Left kidney (tissue), 8 donors: ENCODE results near the gene DEFB126. TPM values are rescaled to one million over a fixed set of nuclear protein-coding genes. Genes with fewer than 3 reads are reported as not detected.
"Not testable (repeated sequence)": the region's sequence is repeated elsewhere in the genome, so short reads cannot be mapped to it uniquely, and the experiment has no call there.

Experiments
- DNase-seq: peaks from one replicate; pipeline ENCODE4 v3.0.0-alpha.2; 2013
- long read RNA-seq, 8 donors: transcript quantifications; one replicate each; lab custom pipeline, GENCODE V29; 2026
- polyA plus RNA-seq: library from polyadenylated mRNA; unstranded; fragments of 120-200 nt; gene quantifications from one replicate; pipeline ENCODE4 v1.2.1, GENCODE V29; 2013; ENCODE audit not compliant: insufficient read length

Gene DEFB126, protein sequence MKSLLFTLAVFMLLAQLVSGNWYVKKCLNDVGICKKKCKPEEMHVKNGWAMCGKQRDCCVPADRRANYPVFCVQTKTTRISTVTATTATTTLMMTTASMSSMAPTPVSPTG
- polyA plus RNA-seq = not detected
- long read RNA-seq, donor 1 = 0 reads
- long read RNA-seq, donor 2 = 0 reads
- long read RNA-seq, donor 3 = 0 reads
- long read RNA-seq, donor 4 = 0 reads
- long read RNA-seq, donor 5 = 0 reads
- long read RNA-seq, donor 6 = 0 reads
- long read RNA-seq, donor 7 = 0 reads
- long read RNA-seq, donor 8 = 0 reads

GRCh38 chr20:142290-142689, at the start of gene DEFB126:
Gene DEFB126 (plus strand): TSS chr20:142590. CDS start chr20:142629, 39 bp downstream.
- no peak for DNase-seq

- DNase-seq = no peak
Observed at GRCh38 chr20:93641-94040, 48.7 kb upstream of the DEFB126 start.

- no peak for DNase-seq
Observed at GRCh38 chr20:95215-95614, 47.2 kb upstream of the DEFB126 start.

- DNase-seq = not testable (repeated sequence)
Observed at GRCh38 chr20:97691-98090, 44.7 kb upstream of the DEFB126 start.

DNA sequence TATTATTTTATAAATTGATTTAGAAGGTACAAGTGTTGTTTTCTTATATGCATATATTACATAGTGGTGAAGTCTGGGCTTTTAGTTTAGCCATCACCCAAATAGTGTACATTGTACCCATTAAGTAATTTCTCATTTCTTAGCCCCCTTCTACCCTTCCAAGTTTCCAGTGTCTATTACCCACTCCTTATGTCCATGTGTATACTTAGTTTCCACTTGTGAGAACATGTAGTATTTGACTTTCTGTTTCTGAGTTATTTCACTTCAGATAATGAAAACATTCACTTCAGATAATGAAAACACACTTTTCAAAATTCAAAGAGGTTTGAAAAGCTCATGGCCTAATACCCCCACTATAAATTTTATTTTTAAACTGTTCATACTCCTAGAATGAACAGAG, 40.4 kb upstream of the DEFB126 start:
- no peak for DNase-seq

GRCh38 chr20:103456-103855, 38.9 kb upstream of the DEFB126 start:
- DNase-seq = no peak

DNA sequence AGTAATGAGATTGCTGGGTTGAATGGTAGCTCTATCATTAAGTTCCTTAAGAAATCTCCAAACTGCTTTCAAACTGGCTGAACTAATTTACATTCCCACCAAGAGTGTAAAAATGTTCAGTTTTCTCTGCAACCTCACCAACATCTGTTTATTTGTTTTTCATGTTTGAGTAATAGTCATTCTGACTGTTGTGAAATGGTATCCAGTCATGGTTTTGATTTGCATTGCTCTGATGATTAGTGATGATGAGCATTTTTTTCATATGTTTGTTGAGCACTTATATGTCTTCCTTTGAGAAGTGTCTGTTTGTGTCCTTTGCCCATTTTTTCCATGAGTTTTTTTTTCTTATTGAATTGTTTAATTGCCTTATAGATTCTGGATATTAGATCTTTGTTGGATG, 30.0 kb upstream of the DEFB126 start:
- no peak for DNase-seq

DNA sequence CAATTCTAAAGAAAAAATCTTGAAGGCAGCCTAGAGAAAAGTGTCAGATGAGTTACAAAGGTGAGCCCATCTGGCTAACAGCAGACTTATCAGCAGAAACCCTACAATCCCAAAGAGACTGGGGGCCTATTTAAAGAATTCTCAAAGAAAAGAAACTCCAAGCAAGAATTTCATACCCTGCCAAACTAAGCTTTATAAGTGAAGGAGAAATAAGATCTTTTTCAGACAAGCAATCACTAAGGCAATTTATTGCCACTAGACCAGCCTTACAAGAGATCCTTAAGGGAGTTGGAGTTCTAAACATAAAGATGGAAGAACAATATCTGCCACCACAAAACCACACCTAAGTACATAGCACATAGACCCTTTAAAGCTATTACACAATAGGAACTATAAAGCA, 24.9 kb upstream of the DEFB126 start:
- DNase-seq = no peak

DNA sequence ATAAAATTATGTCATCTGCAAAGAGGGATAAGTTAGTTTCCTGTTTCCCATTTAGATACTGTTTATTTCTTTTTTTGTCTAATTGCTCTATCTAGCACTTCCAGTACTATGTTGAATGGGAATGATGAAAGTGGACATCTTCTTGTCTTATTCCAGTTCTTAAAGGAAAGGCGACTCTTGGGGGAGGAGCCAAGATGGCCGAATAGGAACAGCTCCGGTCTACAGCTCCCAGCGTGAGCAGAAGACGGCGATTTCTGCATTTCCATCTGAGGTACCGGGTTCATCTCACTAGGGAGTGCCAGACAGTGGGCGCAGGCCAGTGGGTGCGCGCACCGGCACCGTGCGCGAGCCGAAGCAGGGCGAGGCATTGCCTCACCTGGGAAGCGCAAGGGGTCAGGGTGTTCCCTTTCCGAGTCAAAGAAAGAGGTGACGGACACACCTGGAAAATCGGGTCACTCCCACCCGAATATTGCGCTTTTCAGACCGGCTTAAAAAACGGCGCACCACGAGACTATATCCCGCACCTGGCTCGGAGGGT, 12.5 kb upstream of the DEFB126 start:
- DNase-seq = not testable (repeated sequence)

DNA sequence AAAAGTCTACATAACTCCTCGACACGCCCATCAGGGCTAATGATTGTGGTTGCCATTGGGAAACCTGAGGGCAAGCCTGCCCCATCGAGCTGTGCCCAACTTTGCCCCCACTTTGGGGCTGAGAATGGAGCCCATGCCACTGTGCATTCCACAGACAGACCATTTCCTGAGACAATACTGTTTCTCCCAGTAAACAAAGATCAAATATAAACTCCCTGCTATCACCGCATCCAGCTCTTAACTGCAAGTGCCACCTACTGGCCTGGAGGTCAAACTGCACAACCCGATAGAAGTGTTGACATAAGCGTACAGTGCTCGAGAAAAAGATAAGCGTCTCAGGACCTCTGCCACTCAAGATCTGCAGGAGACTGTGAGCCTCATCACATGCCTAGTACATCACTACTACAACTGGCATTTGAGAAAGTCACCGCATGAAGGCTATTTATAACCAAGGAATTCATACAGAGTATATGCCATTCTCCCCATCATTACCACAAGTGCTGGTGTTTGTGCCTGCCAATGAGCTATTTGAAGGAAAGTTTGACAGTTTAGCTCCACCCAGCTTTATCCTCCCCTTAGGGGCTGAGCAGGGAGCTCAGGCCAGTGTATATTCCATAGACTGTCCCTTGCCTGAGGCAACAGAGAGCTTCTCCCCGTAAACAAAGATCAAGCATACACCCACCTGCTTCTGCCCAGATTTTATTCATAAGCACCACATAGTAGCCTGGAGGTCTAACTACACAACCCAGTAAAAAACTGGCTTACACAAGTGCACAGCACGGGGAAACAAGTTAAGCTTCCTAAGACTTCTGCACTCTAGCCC, 4.5 kb upstream of the DEFB126 start:
- no peak for DNase-seq

GRCh38 chr20:145877-146276, 3.5 kb downstream of the DEFB126 start:
- no peak for DNase-seq

DNA sequence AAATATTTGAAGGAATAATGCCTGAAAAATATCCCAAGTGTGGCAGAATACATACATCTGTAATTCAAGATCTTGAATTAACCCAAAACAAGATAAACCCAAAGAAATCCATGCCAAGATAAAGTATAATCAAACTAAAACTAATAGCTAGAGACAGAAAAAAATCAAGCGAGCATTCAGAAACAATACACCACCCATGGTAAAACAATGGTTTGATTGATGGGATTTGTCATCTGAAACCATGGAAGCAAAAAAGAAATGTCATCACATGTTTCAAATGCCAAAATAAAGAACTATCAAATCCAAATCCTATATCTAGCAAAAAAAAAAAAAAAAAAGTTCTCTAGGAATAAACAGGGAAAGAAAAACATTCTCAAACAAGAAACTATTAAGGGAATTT, 9.7 kb downstream of the DEFB126 start:
- no peak for DNase-seq

DNA sequence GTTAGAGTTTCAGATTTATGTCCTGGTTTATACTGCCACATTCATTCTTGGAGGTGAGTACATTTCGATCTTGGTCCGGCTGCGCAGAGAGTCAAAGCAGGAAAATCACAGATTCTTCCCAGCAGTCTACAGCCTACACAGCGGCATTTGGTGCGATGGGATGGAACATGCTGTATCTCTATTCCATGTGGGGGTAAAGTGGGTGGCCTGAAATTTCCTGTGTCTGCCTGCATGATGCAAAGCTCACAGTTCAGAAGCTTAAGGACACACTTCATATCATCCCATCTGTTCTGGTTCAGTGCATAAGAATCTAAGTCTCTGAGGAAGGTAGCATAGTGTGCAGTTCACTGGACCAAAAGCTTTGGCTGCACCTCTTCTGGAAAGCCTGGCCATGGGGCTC, 14.8 kb downstream of the DEFB126 start, which contains the start of gene DEFB127:
Gene DEFB127, plus strand, starts transcription at position 301 of the 400 bp plus-strand sequence. Its CDS starts 91 bp downstream, at position 392.
- DNase-seq = peak; percentile 0

GRCh38 chr20:164618-165017, 22.2 kb downstream of the DEFB126 start:
- no peak for DNase-seq

GRCh38 chr20:168876-169275, 26.5 kb downstream of the DEFB126 start:
- no peak for DNase-seq

DNA sequence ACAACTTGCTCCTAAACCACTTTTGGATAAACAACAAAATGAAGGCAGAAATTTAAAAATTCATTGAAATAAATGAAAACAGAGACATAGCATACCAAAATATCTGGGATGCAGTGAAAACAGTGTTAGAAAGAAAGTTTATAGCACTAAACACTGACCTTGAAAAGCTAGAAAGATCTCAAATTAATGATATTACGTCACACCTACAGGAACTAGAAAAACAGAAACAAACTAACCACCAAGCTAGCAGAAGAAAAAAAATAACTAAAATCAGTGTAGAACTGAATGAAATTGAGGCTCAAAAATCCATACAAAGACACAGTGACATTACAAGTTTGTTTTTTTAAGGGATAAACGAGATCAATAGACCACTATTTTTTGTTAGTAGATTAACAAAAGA, 41.9 kb downstream of the DEFB126 start:
- no peak for DNase-seq

DNA sequence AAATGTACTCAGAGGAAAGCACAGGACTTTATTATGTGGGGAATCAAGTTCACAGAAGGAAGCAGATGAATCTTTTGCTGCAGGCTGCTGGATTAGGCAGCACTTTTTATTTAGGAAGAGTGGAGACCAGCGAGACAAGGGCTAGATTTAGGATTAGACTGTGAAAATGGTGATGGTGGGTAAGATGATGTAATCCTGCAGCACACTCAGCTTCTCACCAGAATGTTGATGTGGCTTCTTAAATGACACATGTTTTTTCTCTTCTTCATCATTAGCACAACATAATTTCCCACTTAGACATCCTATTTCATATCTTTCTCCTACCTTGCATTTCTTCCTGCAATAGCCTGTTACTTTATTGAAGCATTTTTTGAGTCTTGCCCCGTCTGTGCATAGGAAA, 45.3 kb downstream of the DEFB126 start:
- DNase-seq = no peak

GRCh38 chr20:189611-190010, 47.2 kb downstream of the DEFB126 start, which contains the start of gene DEFB128:
Gene DEFB128 (minus strand): TSS chr20:189711. CDS start chr20:189623, 88 bp downstream.
- no peak for DNase-seq

Other genes with a start within 250 kb of the DEFB126 start
- not detected for gene DEFB125, start 54.9 kb upstream of the DEFB126 start, polyA plus RNA-seq
- gene DEFB127, start 14.9 kb downstream of the DEFB126 start, polyA plus RNA-seq = not detected
- not detected for gene DEFB128, start 47.1 kb downstream of the DEFB126 start, polyA plus RNA-seq
- gene DEFB129, start 84.7 kb downstream of the DEFB126 start, polyA plus RNA-seq = not detected
- gene DEFB132, start 115.1 kb downstream of the DEFB126 start, polyA plus RNA-seq = 0.07 TPM
- 50.7 TPM for gene C20orf96, start 148.2 kb downstream of the DEFB126 start, polyA plus RNA-seq
- 44.7 TPM for gene ZCCHC3, start 155.0 kb downstream of the DEFB126 start, polyA plus RNA-seq
- gene SOX12, start 183.0 kb downstream of the DEFB126 start, polyA plus RNA-seq = 31.6 TPM
- gene NRSN2, start 204.5 kb downstream of the DEFB126 start, polyA plus RNA-seq = 46.5 TPM
- gene TRIB3, start 238.2 kb downstream of the DEFB126 start, polyA plus RNA-seq = 3.3 TPM